HG02588 (cell line): Measurements from ENCODE around the gene AHNAK2.

Experiments
- ATAC-seq: cut with Tn5 transposase; IDR thresholded peaks from one replicate; pipeline ENCODE4 v1.9.1; 2021; ENCODE audit warnings: mild to moderate bottlenecking, moderate library complexity; ENCODE audit not compliant: unreplicated experiment

The AHNAK2 gene

DNA sequence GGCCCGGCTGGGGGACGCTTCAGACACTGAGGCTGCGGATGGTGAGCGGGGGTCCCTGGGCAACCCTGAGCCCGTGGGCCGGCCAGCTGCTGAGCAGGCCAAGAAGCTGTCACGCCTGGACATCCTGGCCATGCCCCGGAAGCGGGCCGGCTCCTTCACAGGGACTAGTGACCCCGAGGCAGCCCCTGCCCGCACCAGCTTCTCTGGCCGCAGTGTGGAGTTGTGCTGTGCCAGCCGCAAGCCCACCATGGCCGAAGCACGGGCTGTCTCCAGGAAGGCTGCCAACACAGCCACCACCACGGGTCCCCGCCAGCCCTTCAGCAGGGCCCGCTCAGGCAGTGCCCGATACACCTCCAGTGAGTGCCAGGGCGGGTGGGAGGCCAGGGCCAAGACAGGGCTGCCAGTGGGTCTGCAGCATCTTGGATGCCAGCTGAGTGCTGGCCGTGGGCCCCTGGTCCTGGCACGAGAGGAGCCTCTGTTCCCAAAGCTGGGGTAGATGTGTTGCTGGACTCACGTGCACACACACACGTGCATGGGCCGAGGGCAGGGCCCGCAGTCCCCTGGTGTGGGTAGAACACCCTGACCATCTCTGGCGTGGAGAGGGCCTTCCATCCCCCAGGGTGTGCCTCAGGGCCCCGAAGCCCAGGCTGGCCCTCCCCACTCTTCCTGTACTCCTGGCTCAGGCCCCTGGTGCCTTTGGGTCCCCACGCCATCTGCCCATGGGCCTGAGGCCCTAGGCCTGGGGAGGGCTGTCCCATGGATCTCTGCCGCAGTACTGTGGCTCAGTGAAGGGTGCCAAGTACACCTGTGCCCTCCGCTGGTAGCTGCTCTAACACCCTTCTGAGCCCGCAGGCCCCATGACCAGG lies 90.3 kb downstream of the AHNAK2 start:
- no peak for ATAC-seq
